ENCODE data around the gene CDH26.

- TF ChIP-seq, protein P1, sequence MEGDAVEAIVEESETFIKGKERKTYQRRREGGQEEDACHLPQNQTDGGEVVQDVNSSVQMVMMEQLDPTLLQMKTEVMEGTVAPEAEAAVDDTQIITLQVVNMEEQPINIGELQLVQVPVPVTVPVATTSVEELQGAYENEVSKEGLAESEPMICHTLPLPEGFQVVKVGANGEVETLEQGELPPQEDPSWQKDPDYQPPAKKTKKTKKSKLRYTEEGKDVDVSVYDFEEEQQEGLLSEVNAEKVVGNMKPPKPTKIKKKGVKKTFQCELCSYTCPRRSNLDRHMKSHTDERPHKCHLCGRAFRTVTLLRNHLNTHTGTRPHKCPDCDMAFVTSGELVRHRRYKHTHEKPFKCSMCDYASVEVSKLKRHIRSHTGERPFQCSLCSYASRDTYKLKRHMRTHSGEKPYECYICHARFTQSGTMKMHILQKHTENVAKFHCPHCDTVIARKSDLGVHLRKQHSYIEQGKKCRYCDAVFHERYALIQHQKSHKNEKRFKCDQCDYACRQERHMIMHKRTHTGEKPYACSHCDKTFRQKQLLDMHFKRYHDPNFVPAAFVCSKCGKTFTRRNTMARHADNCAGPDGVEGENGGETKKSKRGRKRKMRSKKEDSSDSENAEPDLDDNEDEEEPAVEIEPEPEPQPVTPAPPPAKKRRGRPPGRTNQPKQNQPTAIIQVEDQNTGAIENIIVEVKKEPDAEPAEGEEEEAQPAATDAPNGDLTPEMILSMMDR (IDR thresholded peaks at IDR 0.05) = peak; percentile 51
- TF ChIP-seq ZFX (IDR thresholded peaks at IDR 0.05; ENCODE audit: borderline replicate concordance) = no peak
These were observed 92.1 kb downstream of the CDH26 start for GRCh38 chr20:60050193-60050947.

Measured in 22Rv1 (cell line).